A549 (cell line): ENCODE results near the gene WHRN.

Experiments
- BHLHE40 ChIP-seq: IDR thresholded peaks from 2 replicates; pipeline ENCODE4 v1.6.1; 2012; ENCODE audit warnings: low read depth, low read length, inconsistent platforms
- CHD2 ChIP-seq: fragments of 150-350 bp; IDR thresholded peaks from 2 replicates; pipeline ENCODE4 v1.6.1; 2014; ENCODE audit warnings: low read length; ENCODE audit not compliant: partially characterized antibody
- CTCF ChIP-seq: fragments of >200 bp; sonication (Bioruptor Twin); formaldehyde crosslinking; IDR thresholded peaks from 3 replicates; pipeline ENCODE4 v1.5.1; 2016
- MAZ ChIP-seq: fragments of 150-350 bp; IDR thresholded peaks from 2 replicates; pipeline ENCODE4 v1.6.1; 2014; ENCODE audit warnings: antibody characterized with exemption, low read depth, low read length, borderline replicate concordance
- POLR2A ChIP-seq: IDR thresholded peaks from 2 replicates; pipeline ENCODE4 v1.6.1; 2012; ENCODE audit warnings: mild to moderate bottlenecking, low read length
- REST ChIP-seq: fragments of 200-600 bp; sonication (generic); IDR thresholded peaks from 2 replicates; pipeline ENCODE4 v1.6.1; 2016; ENCODE audit warnings: antibody characterized with exemption, mild to moderate bottlenecking, moderate library complexity
- SREBF2 ChIP-seq: fragments of 450-650 bp; IDR thresholded peaks from 2 replicates; pipeline ENCODE4 v1.6.1; 2014; ENCODE audit warnings: mild to moderate bottlenecking, moderate library complexity

GRCh38 chr9:114375386-114376175 is 129.7 kb downstream of the WHRN start:
- TF ChIP-seq CTCF (no peak), CHD2 (no peak), BHLHE40 (no peak), MAZ (no peak), SREBF2 (no peak), POLR2A (no peak), REST (no peak)
